Measurements from ENCODE around the gene MORN1. TPM values are rescaled to one million over a fixed set of nuclear protein-coding genes. Genes with fewer than 3 reads are reported as not detected.

Gene MORN1
- total and polyA plus RNA-seq, 2 donors (not counting 3 experiments of a cell fraction or from before 2014, with no cell fraction given), result 4.3 to 6.4 TPM

GRCh38 chr1:2284932-2285331, 106.4 kb downstream of the MORN1 start:
- Histone ChIP-seq H3K4me2 (ENCODE audit: insufficient read depth, low read length) (no peak overlapping the region), H3K79me2 (ENCODE audit: control insufficient read depth, insufficient read depth, low read length) (peaks cover 72% of the 10 kb centered on the region), H2AFZ (ENCODE audit: low read depth, low read length) (no peak overlapping the region), H3K9me1 (replicated peaks; ENCODE audit: control insufficient read depth, extremely low read depth, insufficient read depth, low read length) (no peaks in the 10 kb centered on the region), H3K4me3 (replicated peaks in 1 of 3; ENCODE audit: insufficient read depth in 1 of 3, low read depth in 1 of 3, low read length in 3 of 3) (no peak overlapping the region), H3K4me1 (ENCODE audit: control insufficient read depth, extremely low read depth, insufficient read depth, low read length) (peaks cover 5% of the 10 kb centered on the region), H3K9ac (replicated peaks; ENCODE audit: extremely low read depth, insufficient read depth, low read length) (no peak overlapping the region), H3K9me3 (replicated peaks; ENCODE audit: control insufficient read depth, insufficient read depth, low read length) (no peaks in the 10 kb centered on the region), H3K36me3 (ENCODE audit: control insufficient read depth in 2 of 2, extremely low read depth in 1 of 2, insufficient read depth in 2 of 2, low read length in 2 of 2) (no peaks in the 10 kb centered on the region), H3K27ac (ENCODE audit: insufficient read depth, low read depth, low read length) (no peak overlapping the region), H3K27me3 (ENCODE audit: control insufficient read depth in 2 of 2, insufficient read depth in 2 of 2, low read length in 2 of 2) (no peaks in the 10 kb centered on the region), H4K20me1 (replicated peaks; ENCODE audit: control insufficient read depth, extremely low read depth, insufficient read depth, low read length) (no peaks in the 10 kb centered on the region)
- dilution Hi-C loops (cut with MboI; ENCODE audit: extremely low pct_ligation_motif_present, low sequenced_read_pairs), result no loop called here
- FAIRE-seq (no peak), DNase-seq (ENCODE audit: low read depth, low spot score) (no peak)
- intact Hi-C loops (cut with micrococcal nuclease), result no loop called here
- ChIA-PET POLR2A (no interaction called here), CTCF (no interaction called here)
- TF ChIP-seq EZH2 (IDR thresholded peaks at IDR 0.05; ENCODE audit: borderline replicate concordance, low read depth, low read length, severe bottlenecking) (no peak), JUN (IDR thresholded peaks at IDR 0.05; ENCODE audit: borderline replicate concordance, insufficient read depth, insufficient read length, low read depth) (no peak), FOS (IDR thresholded peaks at IDR 0.05; ENCODE audit: borderline replicate concordance, insufficient read depth, low read length) (no peak), MAX (IDR thresholded peaks at IDR 0.05; ENCODE audit: insufficient read depth, insufficient read length) (no peak), CTCF (IDR thresholded peaks at IDR 0.05; ENCODE audit: extremely low read depth in 1 of 2, insufficient read depth in 1 of 2, low read depth in 1 of 2, low read length in 2 of 2) (no peak), GATA2 (IDR thresholded peaks at IDR 0.05; ENCODE audit: insufficient read depth, insufficient read length, low read depth, low read length) (no peak), MYC (IDR thresholded peaks at IDR 0.05; ENCODE audit: low read depth, low read length) (no peak), POLR2A (IDR thresholded peaks at IDR 0.05; ENCODE audit: low read depth, low read length) (no peak), POLR2AphosphoS5 (IDR thresholded peaks at IDR 0.05; ENCODE audit: insufficient read depth, low read depth, low read length) (no peak)
- no TSS peak for BruUV-seq (replicated peaks)
